GM19468 (cell line): ENCODE measurements around the gene COL20A1.
"Not testable (repeated sequence)": the region's sequence is repeated elsewhere in the genome, so short reads cannot be mapped to it uniquely, and the experiment has no call there.

Experiments used
- ATAC-seq: cut with Tn5 transposase; IDR thresholded peaks from one replicate; pipeline ENCODE4 v1.9.1; 2021; ENCODE audit warnings: mild to moderate bottlenecking, moderate library complexity, moderate number of reproducible peaks; ENCODE audit not compliant: unreplicated experiment; ENCODE audit errors: extremely low read depth

COL20A1 gene

DNA sequence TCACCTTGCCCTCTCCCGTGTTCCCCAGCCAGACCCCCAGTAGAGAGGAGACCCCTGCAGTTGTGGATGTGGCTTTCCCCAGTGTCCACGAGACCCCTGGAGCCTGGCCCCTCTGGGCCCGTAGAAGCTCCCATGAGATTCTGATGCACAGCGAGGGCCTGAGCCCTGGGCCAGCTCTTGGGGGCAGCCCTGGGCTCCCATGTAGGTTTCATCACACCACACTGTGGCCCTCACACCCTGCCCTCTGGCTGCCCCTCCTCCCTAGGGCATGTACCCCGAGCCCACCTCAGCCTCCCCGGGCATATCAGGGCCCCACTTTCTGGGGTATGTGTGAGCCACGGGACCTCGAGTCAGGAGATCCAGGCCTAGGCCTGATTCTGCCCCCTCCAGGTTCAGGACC lies 75.2 kb downstream of the COL20A1 start:
- ATAC-seq = no peak

DNA sequence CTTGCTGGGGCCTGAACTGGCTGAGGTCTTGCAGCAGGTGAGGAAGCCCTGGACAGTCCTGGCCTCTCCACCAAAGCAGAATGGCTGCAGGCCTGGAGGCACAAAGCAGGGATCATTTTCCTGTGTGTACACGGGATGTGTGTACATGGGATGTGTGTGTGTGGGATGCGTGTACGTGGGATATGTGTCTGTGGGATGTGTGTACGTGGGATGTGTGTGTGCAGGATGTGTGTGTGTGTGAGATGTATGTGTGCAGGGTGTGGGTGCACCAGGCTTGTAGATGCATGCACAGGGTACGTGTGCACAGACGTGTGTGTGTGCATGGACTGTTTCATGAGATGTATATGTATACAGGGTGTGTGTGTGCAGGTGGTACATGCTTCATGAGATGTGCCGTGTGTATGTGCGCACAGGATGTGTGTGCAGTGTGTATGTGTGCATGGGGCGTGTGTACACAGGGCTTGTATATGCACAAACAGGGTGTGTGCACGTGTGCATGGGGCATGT lies 76.1 kb downstream of the COL20A1 start:
- ATAC-seq = no peak

DNA sequence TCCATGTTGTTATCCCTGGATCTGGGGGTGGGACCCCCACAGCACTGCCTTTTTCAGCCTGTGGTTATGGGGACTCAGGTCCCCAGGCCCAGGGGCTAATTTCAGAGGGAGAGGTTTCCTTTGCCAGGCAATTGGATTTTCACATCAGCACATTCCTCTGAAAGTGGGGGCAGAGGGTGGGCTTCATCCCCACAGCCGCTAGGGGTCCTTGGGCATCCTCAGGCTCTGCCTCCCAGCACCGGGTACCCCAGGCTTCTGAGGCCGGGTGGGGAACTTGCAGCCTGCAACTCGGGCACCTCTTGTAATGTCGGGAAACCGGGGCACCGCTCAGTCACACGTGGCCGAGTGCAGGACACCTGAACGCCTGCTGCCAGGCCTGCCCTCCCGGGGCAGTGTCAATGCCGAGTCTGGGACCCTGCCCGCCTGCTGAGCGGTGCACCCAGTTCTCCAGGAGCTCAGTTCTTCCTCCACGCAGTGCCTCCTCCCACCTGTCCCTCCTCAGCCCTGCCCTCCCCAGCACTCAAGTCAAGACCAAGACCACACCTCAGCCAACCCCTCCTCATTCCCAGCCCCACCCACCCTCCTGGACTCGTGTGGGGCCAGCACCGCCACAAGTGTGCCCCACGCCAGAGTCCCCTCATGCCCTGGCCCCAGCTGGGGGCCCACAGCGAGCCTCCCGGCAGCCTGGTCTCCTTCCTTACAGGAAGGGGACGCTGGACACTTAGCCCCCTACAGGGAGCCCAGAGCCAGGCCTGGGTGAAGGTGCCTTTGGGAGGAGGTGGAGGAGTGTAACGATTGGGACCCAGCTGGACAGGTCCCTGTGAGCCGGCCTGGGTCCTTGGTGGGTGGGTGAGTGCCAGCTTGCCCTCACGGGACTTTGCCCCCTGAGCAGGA lies 77.0 kb downstream of the COL20A1 start:
- ATAC-seq = no peak

DNA sequence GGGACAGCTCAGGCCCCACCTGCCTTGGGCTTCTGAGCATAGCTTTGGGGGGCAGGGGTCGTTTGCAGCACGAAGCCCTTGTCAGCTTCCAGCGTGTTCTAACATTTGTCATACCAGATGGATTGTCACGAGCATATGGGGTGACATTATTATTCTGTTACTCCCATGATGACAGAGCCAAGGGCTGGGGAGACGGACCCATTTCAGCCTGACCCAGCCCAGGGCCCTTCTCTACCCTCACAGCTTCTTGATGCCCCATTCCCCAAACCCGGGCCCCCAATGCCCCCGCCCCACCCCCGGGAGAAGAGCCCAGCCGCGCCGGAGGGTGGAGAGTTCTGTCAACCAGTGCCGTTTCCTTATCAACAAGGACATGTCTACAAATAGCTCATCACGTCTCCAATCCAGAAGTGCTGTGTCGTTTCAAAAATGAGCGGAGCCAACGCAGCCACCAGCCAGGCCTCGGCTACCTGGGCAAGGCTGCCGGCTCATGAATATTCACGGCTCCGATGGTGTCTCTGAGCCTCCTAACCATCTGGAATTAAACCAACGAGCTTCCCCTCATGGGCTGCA lies 77.7 kb downstream of the COL20A1 start:
- no peak for ATAC-seq

DNA sequence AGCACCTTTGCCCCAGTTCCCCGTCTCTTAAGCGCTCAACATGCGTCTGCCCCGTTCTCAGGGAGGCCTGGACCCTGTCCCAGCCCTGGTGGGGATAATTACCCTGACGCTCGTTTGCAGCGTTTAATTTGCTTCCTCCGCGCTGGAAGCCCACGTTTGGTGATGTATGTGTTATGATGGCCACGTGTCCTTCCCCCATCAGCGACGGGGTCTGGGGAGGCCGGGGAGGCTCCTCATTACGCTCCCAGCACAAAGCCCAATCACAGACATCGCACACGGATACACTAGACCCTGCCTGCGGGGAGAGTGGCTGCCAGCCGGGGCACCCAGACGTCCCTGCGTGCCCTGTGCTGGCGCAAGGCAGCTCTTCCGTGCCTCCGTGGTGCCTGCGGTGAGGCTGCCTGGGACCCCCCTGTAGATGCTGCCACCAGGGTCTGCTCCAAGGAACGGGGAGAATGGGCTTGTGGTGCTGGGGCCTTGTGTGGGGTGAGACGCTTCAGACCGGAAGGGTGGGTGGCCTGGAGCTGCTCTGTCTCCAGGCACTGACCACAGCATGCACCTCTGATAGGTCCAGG lies 78.4 kb downstream of the COL20A1 start:
- no peak for ATAC-seq

DNA sequence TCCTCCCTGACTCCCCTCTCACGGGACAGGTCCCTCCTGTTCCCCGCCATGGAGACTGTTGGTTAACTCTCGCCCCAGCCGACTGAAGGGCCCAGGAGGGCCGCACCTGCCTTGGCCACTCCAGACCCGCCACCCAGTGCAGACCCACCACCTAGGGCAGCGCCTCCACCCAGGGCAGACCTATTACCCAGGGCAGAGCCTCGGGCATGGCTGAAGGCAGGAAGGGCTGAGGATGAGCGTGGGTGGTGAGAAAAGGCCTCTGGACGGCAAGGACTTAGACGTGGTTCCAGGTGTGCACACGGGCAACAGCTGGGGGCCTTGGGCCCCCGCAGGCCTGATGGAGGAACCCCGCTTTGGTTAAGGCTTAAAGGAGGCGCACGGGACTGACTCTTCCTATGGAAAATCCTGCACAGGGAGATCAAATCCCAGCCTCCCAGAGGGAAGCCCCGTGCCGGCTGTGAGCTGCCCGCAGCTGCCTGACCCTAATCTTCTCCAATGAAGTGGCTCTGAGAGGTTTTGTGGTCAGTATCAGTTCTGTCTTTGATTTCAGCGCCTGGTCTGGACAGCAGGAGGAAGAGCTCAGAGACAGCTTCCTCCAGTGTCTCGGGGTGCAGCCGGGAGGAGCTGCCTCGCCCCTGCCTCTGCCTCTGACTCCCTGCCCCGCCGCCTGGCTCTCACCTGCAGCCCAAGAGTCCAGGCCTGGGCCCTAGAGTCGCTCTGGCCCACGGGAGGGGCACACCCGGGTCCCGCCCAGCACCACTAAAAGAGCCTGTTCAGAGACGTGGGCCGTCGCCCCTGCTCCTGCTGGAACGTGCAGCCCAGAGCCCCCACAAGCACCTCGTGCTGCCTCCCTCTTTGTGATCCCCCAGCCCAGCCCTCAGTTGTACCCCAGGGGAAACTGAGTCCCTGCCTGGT lies 80.2 kb downstream of the COL20A1 start:
- no peak for ATAC-seq

DNA sequence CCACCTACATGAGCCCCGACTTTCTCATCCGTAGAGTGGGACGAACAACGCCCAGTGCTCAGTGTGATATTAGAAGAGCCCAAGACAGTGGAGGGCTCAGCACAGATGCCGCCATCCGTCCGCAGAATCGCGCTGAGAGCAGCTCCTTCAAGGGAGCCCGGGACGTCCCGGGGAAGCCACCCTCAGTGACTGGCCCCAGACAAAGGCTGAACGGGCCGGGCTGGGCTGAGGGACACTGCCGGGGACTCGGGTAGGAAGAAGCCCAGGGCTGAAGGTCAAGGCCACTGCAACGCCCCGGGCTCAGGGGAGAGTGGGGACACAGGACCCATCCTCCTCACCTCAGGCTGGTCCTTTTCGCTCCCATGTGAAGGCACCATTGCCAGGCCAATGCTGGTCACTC lies 81.0 kb downstream of the COL20A1 start:
- no peak for ATAC-seq

DNA sequence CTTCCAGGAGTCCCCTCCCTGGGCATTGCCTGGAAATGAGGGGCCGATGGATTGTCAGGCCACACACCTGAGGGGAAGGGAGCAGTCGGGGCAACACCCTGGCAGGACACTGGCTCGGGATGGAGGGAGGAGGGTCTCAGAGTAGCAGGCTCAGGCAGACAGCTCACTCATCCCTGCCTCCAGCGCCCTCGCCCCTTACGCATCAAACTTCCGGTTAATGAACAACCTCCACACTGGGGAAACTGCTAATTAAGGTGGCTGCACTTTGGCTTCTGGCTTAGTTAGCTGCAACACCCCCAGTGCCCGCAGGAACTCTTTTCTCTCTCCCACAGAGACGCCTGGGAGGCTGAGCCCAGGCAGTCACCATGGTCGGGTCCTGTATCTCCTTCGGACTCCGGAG lies 81.5 kb downstream of the COL20A1 start:
- no peak for ATAC-seq

DNA sequence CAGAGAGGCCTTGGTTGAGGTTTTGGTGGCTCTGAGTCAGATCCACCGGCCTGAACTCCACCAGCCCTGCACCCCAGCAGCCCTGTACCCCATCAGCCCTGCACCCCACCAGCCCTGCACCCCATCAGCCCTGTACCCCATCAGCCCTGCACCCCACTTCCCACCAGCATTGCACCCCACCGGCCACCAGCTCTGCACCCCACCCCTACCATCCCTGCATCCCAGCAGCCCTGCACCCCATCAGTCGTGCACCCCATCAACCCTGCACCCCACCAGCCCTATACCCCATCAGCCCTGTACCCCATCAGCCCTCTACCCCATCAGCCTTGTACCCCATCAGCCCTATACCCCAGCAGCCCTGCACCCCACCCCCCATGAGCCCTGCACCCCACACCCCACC lies 82.5 kb downstream of the COL20A1 start:
- no peak for ATAC-seq

DNA sequence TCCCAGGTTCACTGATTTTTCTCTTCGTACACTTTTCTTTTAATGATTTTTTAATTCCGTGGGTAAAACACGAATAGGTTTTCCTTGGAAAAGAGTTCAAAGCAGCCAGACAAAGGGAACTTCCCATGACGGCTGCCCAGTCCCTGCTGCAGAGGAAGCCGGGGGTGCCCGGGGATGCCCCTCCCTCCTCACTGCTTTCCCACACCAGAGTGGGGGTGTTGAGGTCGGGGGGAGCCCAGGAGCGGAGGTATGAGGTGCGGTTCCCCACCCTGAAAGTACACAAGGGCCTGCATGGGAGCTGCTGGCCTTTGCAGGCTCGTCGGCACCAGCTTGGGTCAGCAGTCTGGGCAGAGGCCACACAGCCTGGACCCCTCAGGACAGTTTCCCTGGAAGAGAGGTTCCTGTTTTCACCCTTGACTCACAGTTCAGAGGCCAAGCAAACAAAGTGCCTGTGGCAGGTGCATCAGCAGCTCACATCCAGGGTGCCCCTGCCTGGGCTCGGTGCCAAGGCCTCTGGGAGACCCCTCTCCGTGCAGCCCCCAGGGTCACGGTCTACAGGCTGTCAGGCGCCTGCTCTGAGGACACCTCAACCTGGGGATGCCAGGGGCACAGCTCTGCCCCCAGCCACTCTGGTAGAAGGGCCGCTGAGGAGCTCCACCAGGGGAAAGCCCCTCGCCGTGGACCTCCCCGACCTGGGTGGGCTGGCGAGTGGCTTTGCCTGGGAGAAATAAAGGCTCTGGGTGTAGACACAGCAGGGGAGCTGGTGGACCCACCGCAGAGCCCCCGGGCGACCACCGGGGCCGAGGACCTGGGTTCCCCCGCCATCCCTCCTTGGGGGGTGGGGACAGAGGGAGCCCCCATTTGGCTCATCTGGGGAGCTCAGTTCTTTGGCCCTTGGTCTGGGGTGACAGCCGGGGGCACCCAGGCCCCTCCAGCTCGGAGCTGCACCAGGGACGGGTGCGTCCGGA lies 83.6 kb downstream of the COL20A1 start:
- ATAC-seq = no peak

DNA sequence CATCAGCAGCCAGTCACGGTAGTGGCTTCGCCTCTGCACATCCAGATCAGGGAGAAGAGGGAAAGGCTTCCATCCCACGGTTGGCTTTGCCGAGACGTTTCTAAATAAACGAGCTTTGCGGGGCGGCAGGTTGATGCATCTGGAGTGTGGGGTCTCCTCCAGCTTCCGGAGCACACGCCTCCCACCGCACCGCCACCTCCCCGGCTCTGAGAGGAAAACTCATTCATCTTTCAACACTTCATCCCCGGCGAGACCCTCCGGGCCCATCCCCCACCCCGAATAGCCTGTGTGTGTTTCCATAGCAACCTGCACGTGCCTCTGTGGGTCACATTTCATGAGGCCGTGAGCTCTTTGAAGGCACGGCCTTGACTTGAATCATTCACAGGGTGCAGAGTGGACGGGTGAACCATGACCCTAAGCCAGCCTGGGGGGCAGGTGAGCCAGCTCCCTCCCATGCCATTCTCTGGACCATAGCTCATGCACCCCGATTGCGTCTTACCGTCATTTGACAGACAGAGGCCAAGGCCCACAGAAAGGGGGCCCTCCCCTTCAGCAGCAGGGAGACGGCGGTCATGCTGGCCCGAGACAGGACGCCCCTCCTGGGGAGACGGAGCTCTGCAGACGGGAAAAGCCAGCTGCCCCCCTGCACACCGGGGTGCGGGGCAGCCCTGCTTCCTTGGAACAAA lies 84.4 kb downstream of the COL20A1 start:
- ATAC-seq = no peak

DNA sequence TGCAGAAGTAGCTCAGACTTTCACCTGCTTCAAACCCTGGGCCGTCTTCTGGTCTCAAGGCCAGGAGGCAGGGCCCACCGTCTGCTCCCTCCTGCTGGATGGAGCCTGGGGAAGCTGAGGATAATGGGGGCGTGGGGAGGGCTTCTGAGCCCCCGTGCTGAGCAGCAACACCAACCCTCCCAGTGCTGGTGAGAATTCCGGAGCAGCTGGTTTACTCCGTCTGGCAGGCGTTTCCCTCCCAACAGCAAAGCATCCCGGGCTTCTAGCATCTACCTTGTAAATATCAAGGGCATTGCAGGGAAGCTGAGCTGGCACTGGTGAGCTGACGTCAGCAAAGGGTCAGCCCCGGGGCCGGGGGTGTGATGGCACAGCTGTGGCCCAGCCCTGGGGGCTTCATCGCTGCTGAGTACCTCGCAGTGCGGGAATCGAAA lies 85.0 kb downstream of the COL20A1 start:
- no peak for ATAC-seq

DNA sequence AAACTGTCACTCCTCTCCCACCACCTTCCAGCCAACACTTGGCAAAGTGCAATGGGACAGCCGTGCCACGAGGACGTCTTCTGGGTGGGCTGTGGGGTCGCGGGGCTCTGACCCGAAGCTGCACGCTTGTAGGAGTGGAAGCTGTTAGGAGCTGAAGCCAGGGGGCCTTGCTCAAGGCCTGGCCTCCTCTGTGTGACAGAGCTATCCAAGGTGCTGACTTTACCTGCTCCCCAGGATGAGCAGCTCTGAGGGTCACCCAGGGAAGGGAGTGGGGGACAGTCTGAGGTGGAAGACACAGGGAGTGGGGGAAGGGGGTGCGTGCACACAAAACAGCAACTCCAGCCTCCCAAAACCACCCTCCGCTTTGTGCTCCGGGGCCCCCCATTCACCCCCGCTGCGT lies 85.6 kb downstream of the COL20A1 start:
- ATAC-seq = no peak

DNA sequence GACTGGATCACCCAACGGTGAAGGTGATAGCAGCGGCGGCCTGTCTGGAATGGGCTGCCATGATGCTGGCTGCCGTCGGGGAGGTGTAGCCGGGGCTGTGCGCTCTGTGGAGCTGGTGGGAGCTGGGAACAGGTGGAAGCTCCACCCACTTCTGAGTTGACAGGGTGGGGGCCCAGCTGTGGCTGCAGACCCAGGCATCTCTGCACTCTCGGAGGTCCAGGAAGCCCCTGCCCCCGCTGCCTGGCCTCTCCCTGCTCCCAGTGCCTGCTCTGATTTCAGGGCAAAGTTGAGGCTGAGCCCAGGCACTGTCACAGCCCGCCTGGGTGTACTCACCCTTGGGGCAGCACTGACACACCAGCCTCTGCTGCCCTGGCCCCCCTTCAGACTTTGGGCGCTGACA lies 86.3 kb downstream of the COL20A1 start:
- no peak for ATAC-seq

DNA sequence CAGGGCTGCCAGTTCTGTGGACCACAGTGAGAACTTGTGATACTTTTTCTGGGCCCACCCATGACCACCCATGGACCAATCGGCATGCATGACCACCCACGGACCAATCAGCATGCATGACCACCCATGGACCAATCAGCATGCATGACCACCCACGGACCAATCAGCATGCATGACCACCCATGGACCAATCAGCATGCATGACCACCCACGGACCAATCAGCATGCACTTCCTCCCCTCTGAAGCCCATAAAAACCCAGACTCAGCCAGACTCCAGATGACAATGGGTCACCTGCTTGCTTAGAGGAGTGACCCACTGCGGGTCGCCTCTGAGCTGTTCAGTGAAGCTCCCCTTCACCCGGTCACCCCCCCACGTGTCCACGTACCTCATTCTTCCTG lies 86.9 kb downstream of the COL20A1 start:
- not testable (repeated sequence) for ATAC-seq

DNA sequence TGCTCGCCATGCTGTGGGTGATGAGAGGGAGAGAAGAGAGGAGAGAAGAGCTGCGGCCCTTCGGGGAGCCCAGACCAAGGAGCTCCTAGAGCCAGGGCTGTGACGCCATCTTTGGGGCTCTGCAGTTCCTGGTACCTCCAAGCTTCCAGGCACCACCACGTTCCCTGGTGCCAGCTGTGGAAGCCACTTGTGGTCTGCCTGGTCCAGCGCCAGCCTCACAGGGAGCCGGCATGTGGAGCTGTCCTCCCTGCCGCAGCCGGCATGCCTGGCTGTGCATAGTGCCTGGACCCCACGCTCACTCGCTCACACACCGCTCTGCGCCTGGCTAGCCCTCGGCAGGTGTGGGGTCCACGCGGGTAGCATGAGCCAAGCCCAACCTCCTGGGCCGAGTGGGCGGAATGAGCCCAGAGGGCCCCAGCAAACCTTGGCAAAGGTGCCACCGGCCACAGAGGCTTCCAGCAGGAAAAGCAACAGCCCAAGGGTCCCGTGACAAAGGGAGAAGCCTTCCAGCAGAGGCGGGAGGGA lies 87.4 kb downstream of the COL20A1 start:
- ATAC-seq = no peak

DNA sequence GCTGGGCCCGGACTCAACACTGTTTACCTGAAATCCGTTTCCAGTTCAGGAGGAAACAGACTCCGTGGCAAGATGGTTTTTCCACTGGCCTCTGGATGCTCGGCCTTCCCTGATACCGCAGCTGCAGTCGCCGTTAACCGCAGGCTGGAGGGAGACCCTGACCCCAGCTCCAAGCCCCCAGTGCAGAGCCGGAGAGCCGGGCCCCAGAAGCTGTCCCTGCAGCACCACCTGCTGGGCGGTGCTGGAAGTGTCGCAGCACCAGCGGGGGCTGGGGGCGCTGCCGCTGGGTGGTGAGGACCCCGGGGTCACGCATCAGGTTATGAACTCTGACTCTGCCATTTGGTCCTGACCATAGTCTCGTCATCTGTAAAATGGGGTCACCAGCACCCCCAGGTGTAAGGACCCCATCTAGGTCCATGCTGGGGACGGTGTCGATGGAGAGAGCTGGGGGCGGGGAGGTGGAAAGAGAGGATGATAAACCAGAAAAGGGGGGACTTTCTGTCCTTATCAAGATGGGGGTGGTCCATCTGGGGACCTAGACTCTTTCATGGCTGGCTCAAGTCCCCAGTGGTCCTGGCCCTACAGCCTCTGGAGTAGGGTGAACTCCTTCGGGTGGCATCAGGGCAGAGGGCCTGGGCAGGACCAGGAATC lies 88.9 kb downstream of the COL20A1 start:
- no peak for ATAC-seq
